ENCODE data around the gene MAP3K2.

The MAP3K2 gene

GRCh38 chr2:127326289-127326945 lies 61.4 kb downstream of the MAP3K2 start:
- H3K27ac Mint-ChIP-seq: no peak overlapping the region
- no peaks in the 10 kb centered on the region for H3K4me1 Mint-ChIP-seq
- DNase-seq (ENCODE audit: low spot score in 2 of 2) (no peak), ATAC-seq (no peak)
- H3K36me3 Mint-ChIP-seq: peaks cover 98% of the 10 kb centered on the region
- H3K9me3 Mint-ChIP-seq: no peaks in the 10 kb centered on the region
- no peak overlapping the region for H3K4me3 Mint-ChIP-seq

- Mint-ChIP-seq H3K9me3 (peaks cover 7% of the 10 kb centered on the region), H3K4me1 (peaks cover 6% of the 10 kb centered on the region), H3K4me3 (no peak overlapping the region), H3K36me3 (peaks cover 100% of the 10 kb centered on the region), H3K27ac (no peak overlapping the region)
- DNase-seq (ENCODE audit: low spot score in 2 of 2) (no peak), ATAC-seq (no peak)
Observed at GRCh38 chr2:127324635-127325034, 63.1 kb downstream of the MAP3K2 start.

DNA sequence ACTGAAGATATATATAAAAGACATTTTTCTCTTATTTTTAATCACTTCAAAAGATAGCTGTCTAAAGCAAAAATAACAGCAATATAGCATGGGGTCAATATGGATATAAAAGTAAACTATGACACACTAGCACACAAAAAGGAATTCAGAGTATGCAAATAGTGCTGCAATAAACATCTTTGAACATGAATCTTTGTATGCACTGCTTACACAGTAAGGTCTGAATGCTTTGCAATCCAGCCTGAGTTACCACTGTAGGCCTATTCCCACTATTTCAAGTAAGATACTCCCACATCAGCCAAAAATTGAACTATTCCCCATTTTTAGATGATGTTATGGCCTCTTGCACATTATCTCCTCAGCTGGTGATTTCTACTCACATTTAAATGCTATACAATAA lies 66.5 kb downstream of the MAP3K2 start:
- Mint-ChIP-seq H3K9me3 (peaks cover 7% of the 10 kb centered on the region), H3K36me3 (peaks cover 100% of the 10 kb centered on the region), H3K27ac (no peak overlapping the region), H3K4me3 (no peak overlapping the region), H3K4me1 (peaks cover 6% of the 10 kb centered on the region)
- no peak for ATAC-seq
- DNase-seq (ENCODE audit: low spot score in 2 of 2): no peak

- H3K4me1 Mint-ChIP-seq: peaks cover 6% of the 10 kb centered on the region
- ATAC-seq (no peak), DNase-seq (ENCODE audit: low spot score in 2 of 2) (no peak)
- peaks cover 100% of the 10 kb centered on the region for H3K36me3 Mint-ChIP-seq
- H3K4me3 Mint-ChIP-seq: no peak overlapping the region
- H3K27ac Mint-ChIP-seq: no peak overlapping the region
- peaks cover 7% of the 10 kb centered on the region for H3K9me3 Mint-ChIP-seq
Observed at GRCh38 chr2:127320586-127321275, 67.0 kb downstream of the MAP3K2 start.

DNA sequence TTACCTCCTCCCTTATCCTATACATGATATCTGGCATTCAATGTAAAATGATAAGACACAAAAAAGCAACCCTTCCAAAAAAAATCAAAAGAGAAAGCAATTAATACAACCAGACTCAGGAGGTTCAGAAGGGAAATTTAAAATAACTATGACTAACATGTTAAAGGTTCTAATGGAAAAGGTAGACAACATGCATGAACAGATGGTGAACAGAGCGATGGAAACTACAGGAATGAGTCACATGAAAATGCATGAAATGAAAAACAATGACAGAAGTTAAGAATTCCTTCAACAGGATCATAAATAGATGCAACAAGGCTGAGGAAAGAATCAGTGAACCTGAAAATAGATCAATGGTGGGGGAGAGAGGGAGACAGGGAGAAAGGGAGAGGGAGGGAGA lies 67.7 kb downstream of the MAP3K2 start:
- Mint-ChIP-seq H3K4me3 (no peak overlapping the region), H3K36me3 (peaks cover 100% of the 10 kb centered on the region), H3K27ac (no peak overlapping the region), H3K9me3 (peaks cover 7% of the 10 kb centered on the region), H3K4me1 (peaks cover 6% of the 10 kb centered on the region)
- ATAC-seq: no peak
- no peak for DNase-seq (ENCODE audit: low spot score in 2 of 2)

GRCh38 chr2:127314193-127314988 lies 73.4 kb downstream of the MAP3K2 start:
- Mint-ChIP-seq H3K4me1 (no peaks in the 10 kb centered on the region), H3K9me3 (no peaks in the 10 kb centered on the region), H3K4me3 (no peak overlapping the region), H3K36me3 (peaks cover 98% of the 10 kb centered on the region), H3K27ac (no peak overlapping the region)
- DNase-seq (ENCODE audit: low spot score in 2 of 2) (no peak), ATAC-seq (no peak)

GRCh38 chr2:127313406-127313805 lies 74.4 kb downstream of the MAP3K2 start:
- Mint-ChIP-seq H3K36me3 (peaks cover 98% of the 10 kb centered on the region), H3K4me1 (no peaks in the 10 kb centered on the region), H3K9me3 (no peaks in the 10 kb centered on the region), H3K27ac (no peak overlapping the region), H3K4me3 (no peak overlapping the region)
- ATAC-seq: no peak
- DNase-seq (ENCODE audit: low spot score in 2 of 2): no peak

- Mint-ChIP-seq H3K27ac (no peak overlapping the region), H3K9me3 (no peaks in the 10 kb centered on the region), H3K36me3 (peaks cover 98% of the 10 kb centered on the region), H3K4me1 (no peaks in the 10 kb centered on the region), H3K4me3 (no peak overlapping the region)
- no peak for ATAC-seq
- DNase-seq (ENCODE audit: low spot score in 2 of 2): no peak
Observed at GRCh38 chr2:127310980-127311379, 76.8 kb downstream of the MAP3K2 start.

DNA sequence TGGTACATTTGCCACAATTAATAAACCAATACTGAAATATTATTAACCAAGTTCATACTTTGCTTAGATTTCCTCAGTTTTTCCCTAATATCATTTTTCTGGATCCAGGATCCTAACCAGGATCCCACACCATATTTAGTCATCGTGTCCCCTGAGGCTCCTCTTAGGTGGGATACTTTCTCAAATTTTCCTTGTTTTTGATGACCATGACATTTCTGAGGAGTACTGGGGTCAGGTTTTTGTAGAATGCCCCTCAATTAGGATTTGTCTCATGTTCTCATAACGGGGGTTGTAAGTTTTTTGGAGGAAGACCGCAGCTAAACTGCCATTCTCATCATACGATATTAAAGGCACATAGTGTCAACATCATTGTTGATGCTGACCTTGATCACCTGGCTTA lies 78.3 kb downstream of the MAP3K2 start:
- peaks cover 91% of the 10 kb centered on the region for H3K36me3 Mint-ChIP-seq
- no peaks in the 10 kb centered on the region for H3K9me3 Mint-ChIP-seq

DNA sequence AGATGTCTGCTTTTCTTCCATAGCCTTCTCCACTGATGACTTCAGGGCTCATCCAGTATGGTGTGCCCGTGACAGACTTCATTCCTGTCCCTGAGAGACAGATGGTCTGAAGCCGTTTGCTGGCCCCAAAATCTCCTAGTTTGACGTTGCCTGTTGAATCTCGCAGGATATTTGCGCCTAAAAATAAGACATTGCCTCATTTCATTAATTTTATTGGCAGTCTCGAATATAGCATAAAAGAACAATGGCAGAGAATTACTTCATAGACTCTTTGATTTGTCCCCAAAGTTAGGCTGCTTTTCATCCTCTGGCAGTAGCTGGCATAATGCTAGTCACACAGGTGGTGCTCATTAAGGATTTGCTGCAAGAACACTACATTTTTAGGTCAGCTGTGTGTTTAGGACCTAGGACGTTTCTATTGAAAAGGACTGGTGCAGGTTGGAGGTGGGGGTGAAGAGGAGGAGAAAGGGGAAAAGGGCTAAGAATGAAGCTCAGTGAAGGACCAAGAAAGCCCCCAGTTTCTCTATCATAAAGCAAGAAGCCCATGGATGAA lies 79.1 kb downstream of the MAP3K2 start:
- DNase-seq (ENCODE audit: low spot score in 2 of 2) (no peak), ATAC-seq (no peak)
- Mint-ChIP-seq H3K9me3 (no peaks in the 10 kb centered on the region), H3K36me3 (peaks cover 83% of the 10 kb centered on the region), H3K4me3 (no peak overlapping the region), H3K4me1 (no peaks in the 10 kb centered on the region), H3K27ac (no peak overlapping the region)

More for the DNA sequence above, 78.3 kb downstream of the MAP3K2 start:
- no peaks in the 10 kb centered on the region for H3K4me1 Mint-ChIP-seq
- DNase-seq (ENCODE audit: low spot score in 2 of 2): no peak
- no peak overlapping the region for H3K4me3 Mint-ChIP-seq
- no peak overlapping the region for H3K27ac Mint-ChIP-seq
- no peak for ATAC-seq

- ATAC-seq (no peak), DNase-seq (ENCODE audit: low spot score in 2 of 2) (no peak)
- H3K4me3 Mint-ChIP-seq: no peak overlapping the region
- no peaks in the 10 kb centered on the region for H3K4me1 Mint-ChIP-seq
- peaks cover 69% of the 10 kb centered on the region for H3K36me3 Mint-ChIP-seq
- no peaks in the 10 kb centered on the region for H3K9me3 Mint-ChIP-seq
- no peak overlapping the region for H3K27ac Mint-ChIP-seq
Observed at GRCh38 chr2:127305990-127306585, 81.7 kb downstream of the MAP3K2 start.

DNA sequence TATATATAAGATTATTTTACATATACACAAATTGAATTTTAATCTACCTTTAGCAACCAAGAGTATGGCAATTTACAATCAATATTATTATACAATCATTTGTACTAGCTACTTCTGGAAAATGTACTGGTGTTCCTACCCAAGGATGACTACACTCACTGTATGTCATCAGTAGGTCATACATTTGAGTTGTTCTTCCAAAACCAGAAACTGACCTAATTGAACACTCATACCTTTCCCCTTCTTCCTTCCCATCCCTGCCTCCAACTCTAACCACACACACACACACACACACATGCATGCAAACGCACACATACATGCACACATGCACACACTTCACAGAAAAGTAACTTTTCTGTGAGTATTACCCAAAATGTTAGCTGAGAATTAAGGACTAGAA lies 85.6 kb downstream of the MAP3K2 start:
- peaks cover 30% of the 10 kb centered on the region for H3K36me3 Mint-ChIP-seq
- no peaks in the 10 kb centered on the region for H3K9me3 Mint-ChIP-seq
- no peak for ATAC-seq
- DNase-seq (ENCODE audit: low spot score in 2 of 2): no peak
- H3K4me3 Mint-ChIP-seq: no peak overlapping the region
- H3K27ac Mint-ChIP-seq: no peak overlapping the region
- no peaks in the 10 kb centered on the region for H3K4me1 Mint-ChIP-seq

GRCh38 chr2:127293748-127294562 lies 93.8 kb downstream of the MAP3K2 start, which contains the start of gene ERCC3:
Gene ERCC3, minus strand, starts transcription at chr2:127294144. Its CDS starts 63 bp downstream, at chr2:127294081.
- peaks cover 36% of the 10 kb centered on the region for H3K4me1 Mint-ChIP-seq
- H3K27ac Mint-ChIP-seq: peak within 1 kb of the TSS; percentile 98
- ATAC-seq (peak; percentile 98), DNase-seq (ENCODE audit: low spot score in 2 of 2) (peak; percentile 66 to 88)
- peaks cover 51% of the 10 kb centered on the region for H3K36me3 Mint-ChIP-seq
- peak within 1 kb of the TSS; percentile 97 for H3K4me3 Mint-ChIP-seq
- no peaks in the 10 kb centered on the region for H3K9me3 Mint-ChIP-seq

DNA sequence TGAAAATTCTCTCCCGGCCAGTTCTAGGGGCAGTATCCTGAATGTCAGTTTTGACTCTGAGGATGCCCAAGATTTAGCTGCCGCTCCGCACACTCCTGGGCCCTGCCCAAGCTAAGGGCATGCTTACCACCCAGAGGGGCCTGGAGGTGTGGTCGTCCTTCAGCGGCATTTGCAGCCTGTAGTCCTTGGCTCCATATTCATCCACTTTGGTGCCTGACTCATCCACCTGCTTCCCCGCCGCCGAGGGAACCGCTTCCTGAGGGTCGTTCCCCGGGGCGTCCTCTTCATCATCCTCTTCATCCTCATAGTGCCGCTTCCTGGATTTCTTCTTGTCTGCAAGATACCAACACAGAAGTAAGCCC lies 94.4 kb downstream of the MAP3K2 start:
- Mint-ChIP-seq H3K9me3 (no peaks in the 10 kb centered on the region), H3K4me3 (peak overlapping the region; percentile 97), H3K27ac (peak overlapping the region; percentile 98), H3K36me3 (peaks cover 57% of the 10 kb centered on the region), H3K4me1 (peaks cover 37% of the 10 kb centered on the region)
- no peak for DNase-seq (ENCODE audit: low spot score in 2 of 2)
- peak; percentile 35 for ATAC-seq

Measured in stimulated activated effector memory CD8-positive, alpha-beta T cell treated with anti-CD3 and anti-CD28 coated beads, Interleukin-12 subunit alpha, Interleukin-12 subunit beta, amount 100 ng/mL, for 72 hours (primary cell).